A549 (cell line): ENCODE measurements around the gene ANKRD18B.
"Not testable (repeated sequence)": the region's sequence is repeated elsewhere in the genome, so short reads cannot be mapped to it uniquely, and the experiment has no call there.

Experiments
- BHLHE40 ChIP-seq: IDR thresholded peaks from 2 replicates; pipeline ENCODE4 v1.6.1; 2012; ENCODE audit warnings: low read depth, low read length, inconsistent platforms
- CBX2 ChIP-seq: fragments of 200-600 bp; sonication (generic); IDR thresholded peaks from 2 replicates; pipeline ENCODE4 v1.6.1; 2016; ENCODE audit warnings: low read depth, mild to moderate bottlenecking, borderline replicate concordance
- CEBPB ChIP-seq, 2 experiments: fragments of >200 bp in 1 of 2; sonication (Bioruptor Twin) in 1 of 2; formaldehyde crosslinking in 1 of 2; IDR thresholded peaks; 2 replicates each; pipeline ENCODE4 v1.6.1; 2012 to 2016
- EP300 ChIP-seq, 2 experiments: fragments of >200 bp; sonication (Bioruptor Twin); formaldehyde crosslinking; IDR thresholded peaks; 2 replicates in 1 of 2; 3 replicates in 1 of 2; pipeline ENCODE4 v1.6.1; 2016 to 2017
- JUNB ChIP-seq: fragments of >200 bp; sonication (Bioruptor Twin); formaldehyde crosslinking; IDR thresholded peaks from 2 replicates; pipeline ENCODE4 v1.6.1; 2016
- POLR2A ChIP-seq: IDR thresholded peaks from 2 replicates; pipeline ENCODE4 v1.6.1; 2012; ENCODE audit warnings: mild to moderate bottlenecking, low read length
- RAD21 ChIP-seq, 2 experiments: fragments of >200 bp in 1 of 2; sonication (Bioruptor Twin) in 1 of 2; formaldehyde crosslinking in 1 of 2; IDR thresholded peaks in 1 of 2; conservative IDR thresholded peaks in 1 of 2; 2 replicates in 1 of 2; 3 replicates in 1 of 2; pipeline ENCODE4 v1.6.1; 2012 to 2018; ENCODE audit warnings: inconsistent platforms in 1 of 2
- RARB ChIP-seq: fragments of 250-450 bp; sonication (Bioruptor Pico); IDR thresholded peaks from 2 replicates; pipeline ENCODE4 v1.8.0; 2021; ENCODE audit warnings: mild to moderate bottlenecking, moderate library complexity
- RCOR1 ChIP-seq: fragments of 150-350 bp; IDR thresholded peaks from 2 replicates; pipeline ENCODE4 v1.6.1; 2014; ENCODE audit warnings: antibody characterized with exemption, low read length, low read depth
- SREBF2 ChIP-seq: fragments of 450-650 bp; IDR thresholded peaks from 2 replicates; pipeline ENCODE4 v1.6.1; 2014; ENCODE audit warnings: mild to moderate bottlenecking, moderate library complexity
- ZNF302 ChIP-seq: fragments of 250-450 bp; sonication (Bioruptor Pico); IDR thresholded peaks from 2 replicates; pipeline ENCODE4 v1.9.0; 2021; ENCODE audit warnings: inconsistent platforms, mild to moderate bottlenecking, moderate library complexity
- TF ChIP-seq, protein P1 (sequence below): fragments of >200 bp; sonication (Bioruptor Twin); formaldehyde crosslinking; IDR thresholded peaks from 3 replicates; pipeline ENCODE4 v1.5.1; 2016
- TF ChIP-seq, protein P2 (sequence below): fragments of 200-600 bp; sonication (generic); IDR thresholded peaks from 2 replicates; pipeline ENCODE4 v1.6.1; 2016; ENCODE audit warnings: antibody characterized with exemption, mild to moderate bottlenecking, moderate library complexity
- TF ChIP-seq, protein P3 (sequence below): fragments of 450-650 bp; IDR thresholded peaks from 2 replicates; pipeline ENCODE4 v1.6.1; 2014; ENCODE audit warnings: antibody characterized with exemption

DNA sequence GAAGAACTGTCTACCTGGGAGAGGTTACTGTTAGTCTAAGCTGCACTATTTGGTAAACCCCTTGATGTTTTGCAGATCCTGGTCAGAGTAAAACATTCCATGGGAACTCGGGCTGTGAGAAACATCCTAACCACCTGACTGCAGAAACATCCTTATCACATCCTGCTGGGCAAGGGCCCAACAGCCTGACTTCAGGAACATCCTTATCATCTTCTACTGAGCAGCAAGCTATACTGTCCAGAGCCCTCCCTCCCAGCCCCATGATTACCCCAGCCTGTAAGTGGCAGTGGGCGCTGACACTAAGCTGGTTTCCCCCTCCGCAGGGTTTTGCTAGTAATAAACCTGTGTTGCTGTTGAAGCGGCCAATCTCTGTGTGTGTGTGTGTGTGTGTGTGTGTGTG, 80.9 kb downstream of the ANKRD18B start:
- TF ChIP-seq, protein P1, sequence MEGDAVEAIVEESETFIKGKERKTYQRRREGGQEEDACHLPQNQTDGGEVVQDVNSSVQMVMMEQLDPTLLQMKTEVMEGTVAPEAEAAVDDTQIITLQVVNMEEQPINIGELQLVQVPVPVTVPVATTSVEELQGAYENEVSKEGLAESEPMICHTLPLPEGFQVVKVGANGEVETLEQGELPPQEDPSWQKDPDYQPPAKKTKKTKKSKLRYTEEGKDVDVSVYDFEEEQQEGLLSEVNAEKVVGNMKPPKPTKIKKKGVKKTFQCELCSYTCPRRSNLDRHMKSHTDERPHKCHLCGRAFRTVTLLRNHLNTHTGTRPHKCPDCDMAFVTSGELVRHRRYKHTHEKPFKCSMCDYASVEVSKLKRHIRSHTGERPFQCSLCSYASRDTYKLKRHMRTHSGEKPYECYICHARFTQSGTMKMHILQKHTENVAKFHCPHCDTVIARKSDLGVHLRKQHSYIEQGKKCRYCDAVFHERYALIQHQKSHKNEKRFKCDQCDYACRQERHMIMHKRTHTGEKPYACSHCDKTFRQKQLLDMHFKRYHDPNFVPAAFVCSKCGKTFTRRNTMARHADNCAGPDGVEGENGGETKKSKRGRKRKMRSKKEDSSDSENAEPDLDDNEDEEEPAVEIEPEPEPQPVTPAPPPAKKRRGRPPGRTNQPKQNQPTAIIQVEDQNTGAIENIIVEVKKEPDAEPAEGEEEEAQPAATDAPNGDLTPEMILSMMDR, result not testable (repeated sequence)
- TF ChIP-seq RCOR1; CEBPB (IDR thresholded peaks at IDR 0.05); POLR2A; ZNF302 (CRISPR knock-in tag); BHLHE40; SREBF2; JUNB; CBX2; EP300 (IDR thresholded peaks at IDR 0.05); RARB (CRISPR knock-in tag); RAD21 (conservative IDR thresholded peaks at IDR 0.05 in 1 of 2, IDR thresholded peaks at IDR 0.05 in 1 of 2): not testable (repeated sequence)
- TF ChIP-seq, protein P2, sequence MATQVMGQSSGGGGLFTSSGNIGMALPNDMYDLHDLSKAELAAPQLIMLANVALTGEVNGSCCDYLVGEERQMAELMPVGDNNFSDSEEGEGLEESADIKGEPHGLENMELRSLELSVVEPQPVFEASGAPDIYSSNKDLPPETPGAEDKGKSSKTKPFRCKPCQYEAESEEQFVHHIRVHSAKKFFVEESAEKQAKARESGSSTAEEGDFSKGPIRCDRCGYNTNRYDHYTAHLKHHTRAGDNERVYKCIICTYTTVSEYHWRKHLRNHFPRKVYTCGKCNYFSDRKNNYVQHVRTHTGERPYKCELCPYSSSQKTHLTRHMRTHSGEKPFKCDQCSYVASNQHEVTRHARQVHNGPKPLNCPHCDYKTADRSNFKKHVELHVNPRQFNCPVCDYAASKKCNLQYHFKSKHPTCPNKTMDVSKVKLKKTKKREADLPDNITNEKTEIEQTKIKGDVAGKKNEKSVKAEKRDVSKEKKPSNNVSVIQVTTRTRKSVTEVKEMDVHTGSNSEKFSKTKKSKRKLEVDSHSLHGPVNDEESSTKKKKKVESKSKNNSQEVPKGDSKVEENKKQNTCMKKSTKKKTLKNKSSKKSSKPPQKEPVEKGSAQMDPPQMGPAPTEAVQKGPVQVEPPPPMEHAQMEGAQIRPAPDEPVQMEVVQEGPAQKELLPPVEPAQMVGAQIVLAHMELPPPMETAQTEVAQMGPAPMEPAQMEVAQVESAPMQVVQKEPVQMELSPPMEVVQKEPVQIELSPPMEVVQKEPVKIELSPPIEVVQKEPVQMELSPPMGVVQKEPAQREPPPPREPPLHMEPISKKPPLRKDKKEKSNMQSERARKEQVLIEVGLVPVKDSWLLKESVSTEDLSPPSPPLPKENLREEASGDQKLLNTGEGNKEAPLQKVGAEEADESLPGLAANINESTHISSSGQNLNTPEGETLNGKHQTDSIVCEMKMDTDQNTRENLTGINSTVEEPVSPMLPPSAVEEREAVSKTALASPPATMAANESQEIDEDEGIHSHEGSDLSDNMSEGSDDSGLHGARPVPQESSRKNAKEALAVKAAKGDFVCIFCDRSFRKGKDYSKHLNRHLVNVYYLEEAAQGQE, result not testable (repeated sequence)
- TF ChIP-seq, protein P3, sequence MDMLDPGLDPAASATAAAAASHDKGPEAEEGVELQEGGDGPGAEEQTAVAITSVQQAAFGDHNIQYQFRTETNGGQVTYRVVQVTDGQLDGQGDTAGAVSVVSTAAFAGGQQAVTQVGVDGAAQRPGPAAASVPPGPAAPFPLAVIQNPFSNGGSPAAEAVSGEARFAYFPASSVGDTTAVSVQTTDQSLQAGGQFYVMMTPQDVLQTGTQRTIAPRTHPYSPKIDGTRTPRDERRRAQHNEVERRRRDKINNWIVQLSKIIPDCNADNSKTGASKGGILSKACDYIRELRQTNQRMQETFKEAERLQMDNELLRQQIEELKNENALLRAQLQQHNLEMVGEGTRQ, result not testable (repeated sequence)
